Thyroid gland (tissue), 4 donors: ENCODE measurements around the gene GBE1. TPM values are rescaled to one million over a fixed set of nuclear protein-coding genes. Genes with fewer than 3 reads are reported as not detected.
"Not testable (repeated sequence)": the region's sequence is repeated elsewhere in the genome, so short reads cannot be mapped to it uniquely, and the experiment has no call there.

Source experiments
- DNase-seq, 2 donors: peaks; one replicate each; pipeline ENCODE4 v3.0.0-alpha.2; 2019
- H3K27ac ChIP-seq, 3 donors: fragments of 200-600 bp; sonication (generic); 1 replicate in 2 of 3; 2 replicates in 1 of 3; pipeline ENCODE4 v1.5.1; 2016 to 2019; ENCODE audit warnings: mild to moderate bottlenecking in 1 of 3, moderate library complexity in 1 of 3
- H3K27me3 ChIP-seq: fragments of 200-600 bp; sonication (generic); one replicate; pipeline ENCODE4 v1.5.1; 2019
- H3K36me3 ChIP-seq, 2 donors: fragments of 200-600 bp; sonication (generic); one replicate each; pipeline ENCODE4 v1.5.1; 2016 to 2019
- H3K4me1 ChIP-seq, 2 donors: fragments of 200-600 bp; sonication (generic); one replicate each; pipeline ENCODE4 v1.5.1; 2017 to 2019
- H3K4me3 ChIP-seq, 3 donors: fragments of 200-600 bp; sonication (generic); replicated peaks in 1 of 3; 1 replicate in 2 of 3; 2 replicates in 1 of 3; pipeline ENCODE4 v1.5.1; 2016; ENCODE audit warnings: mild to moderate bottlenecking in 1 of 3
- H3K9me3 ChIP-seq: fragments of 200-600 bp; sonication (generic); one replicate; pipeline ENCODE4 v1.5.1; 2017
- POLR2A ChIP-seq, 2 donors: fragments of 450-650 bp; IDR thresholded peaks; one replicate each; pipeline ENCODE4 v1.6.1; 2017; ENCODE audit warnings: antibody characterized with exemption in 2 of 2, mild to moderate bottlenecking in 2 of 2, moderate library complexity in 1 of 2
- WGBS, 2 donors: methylation state at CpG; one replicate each; pipeline ENCODE4 v1.1.5; 2017; 5-methylcytosine and 5-hydroxymethylcytosine counted together
- intact Hi-C: fragments of 100-400 bp; cut with DNase I; formaldehyde crosslinking; loops from one replicate; pipeline ENCODE4 v1.15.1; 2023
- total RNA-seq, 4 donors: library from RNA; depleted of rRNA; stranded (reverse); fragments of >200 nt; gene quantifications; one replicate each; pipeline ENCODE4 v1.2.3, GENCODE V29; 2016
- TF ChIP-seq, protein P1 (sequence below), 6 experiments: fragments of 200-600 bp in 3 of 6; fragments of 450-650 bp in 3 of 6; sonication (generic) in 3 of 6; IDR thresholded peaks; one replicate each; pipeline ENCODE4 v1.5.1; 2016 to 2019; ENCODE audit warnings: antibody characterized with exemption in 6 of 6, mild to moderate bottlenecking in 2 of 6, inconsistent platforms in 1 of 6, moderate library complexity in 1 of 6

The GBE1 gene
- total RNA-seq, 4 donors from 2014 or later, result 33.4 to 58.4 (median 40.8) TPM

- TF ChIP-seq, protein P1, sequence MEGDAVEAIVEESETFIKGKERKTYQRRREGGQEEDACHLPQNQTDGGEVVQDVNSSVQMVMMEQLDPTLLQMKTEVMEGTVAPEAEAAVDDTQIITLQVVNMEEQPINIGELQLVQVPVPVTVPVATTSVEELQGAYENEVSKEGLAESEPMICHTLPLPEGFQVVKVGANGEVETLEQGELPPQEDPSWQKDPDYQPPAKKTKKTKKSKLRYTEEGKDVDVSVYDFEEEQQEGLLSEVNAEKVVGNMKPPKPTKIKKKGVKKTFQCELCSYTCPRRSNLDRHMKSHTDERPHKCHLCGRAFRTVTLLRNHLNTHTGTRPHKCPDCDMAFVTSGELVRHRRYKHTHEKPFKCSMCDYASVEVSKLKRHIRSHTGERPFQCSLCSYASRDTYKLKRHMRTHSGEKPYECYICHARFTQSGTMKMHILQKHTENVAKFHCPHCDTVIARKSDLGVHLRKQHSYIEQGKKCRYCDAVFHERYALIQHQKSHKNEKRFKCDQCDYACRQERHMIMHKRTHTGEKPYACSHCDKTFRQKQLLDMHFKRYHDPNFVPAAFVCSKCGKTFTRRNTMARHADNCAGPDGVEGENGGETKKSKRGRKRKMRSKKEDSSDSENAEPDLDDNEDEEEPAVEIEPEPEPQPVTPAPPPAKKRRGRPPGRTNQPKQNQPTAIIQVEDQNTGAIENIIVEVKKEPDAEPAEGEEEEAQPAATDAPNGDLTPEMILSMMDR (IDR thresholded peaks at IDR 0.05), result no peak
- no peak for TF ChIP-seq POLR2A (IDR thresholded peaks at IDR 0.05)
- no peak overlapping the region for H3K27ac ChIP-seq
- H3K4me3 ChIP-seq, result no peak overlapping the region
- no peaks in the 10 kb centered on the region for H3K27me3 ChIP-seq
- H3K9me3 ChIP-seq, result no peaks in the 10 kb centered on the region
- DNase-seq, result no peak
- intact Hi-C loops, result no loop called here
- H3K36me3 ChIP-seq, result no peaks in the 10 kb centered on the region
- H3K4me1 ChIP-seq, result no peaks in the 10 kb centered on the region
- 79 to 88% methylated on average over 2 of the region's 2 CpGs for WGBS, 2 donors
These were observed 15.2 kb upstream of the GBE1 start for GRCh38 chr3:81776643-81777042.

- Histone ChIP-seq H3K36me3 (no peaks in the 10 kb centered on the region), H3K4me3 (no peak overlapping the region), H3K27ac (no peak overlapping the region), H3K27me3 (no peaks in the 10 kb centered on the region), H3K9me3 (no peaks in the 10 kb centered on the region), H3K4me1 (no peaks in the 10 kb centered on the region)
- 91 to 96% methylated on average over 3 of the region's 3 CpGs for whole genome bisulfite sequencing, 2 donors
- no peak for DNase-seq
- intact Hi-C loops, result no loop called here
- TF ChIP-seq, protein P1 (IDR thresholded peaks at IDR 0.05), result no peak
- TF ChIP-seq POLR2A (IDR thresholded peaks at IDR 0.05), result no peak
These were observed 9.3 kb upstream of the GBE1 start for GRCh38 chr3:81770710-81771109.

DNA sequence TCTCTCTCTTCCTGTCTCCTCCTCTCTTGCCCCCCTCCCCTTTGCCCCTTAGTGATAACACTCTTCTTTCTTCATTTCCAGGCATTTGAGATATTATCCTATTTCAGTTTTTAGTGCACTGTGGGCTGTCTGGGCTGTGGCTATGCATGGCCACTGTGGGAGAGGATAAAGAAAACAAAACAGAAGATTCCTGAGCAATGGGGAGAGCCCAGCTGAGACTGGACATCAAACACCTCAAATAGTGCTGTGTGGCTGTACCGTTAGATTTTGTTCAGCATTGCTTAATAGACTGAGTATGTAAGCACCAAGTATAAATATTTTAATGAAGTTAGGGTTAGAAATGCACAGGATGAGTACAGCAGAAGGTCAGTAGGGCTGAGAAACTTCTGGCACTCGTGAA is 7.9 kb upstream of the GBE1 start:
- H3K4me3 ChIP-seq, result no peak overlapping the region
- no peak for TF ChIP-seq POLR2A (IDR thresholded peaks at IDR 0.05)
- TF ChIP-seq, protein P1 (IDR thresholded peaks at IDR 0.05), result no peak
- H3K36me3 ChIP-seq, result no peaks in the 10 kb centered on the region
- DNase-seq, result no peak
- intact Hi-C loops, result no loop called here
- no peaks in the 10 kb centered on the region for H3K9me3 ChIP-seq
- H3K27ac ChIP-seq, result no peak overlapping the region
- no peaks in the 10 kb centered on the region for H3K4me1 ChIP-seq
- H3K27me3 ChIP-seq, result no peaks in the 10 kb centered on the region
- 71 to 72% methylated on average over 2 of the region's 2 CpGs for WGBS, 2 donors

DNA sequence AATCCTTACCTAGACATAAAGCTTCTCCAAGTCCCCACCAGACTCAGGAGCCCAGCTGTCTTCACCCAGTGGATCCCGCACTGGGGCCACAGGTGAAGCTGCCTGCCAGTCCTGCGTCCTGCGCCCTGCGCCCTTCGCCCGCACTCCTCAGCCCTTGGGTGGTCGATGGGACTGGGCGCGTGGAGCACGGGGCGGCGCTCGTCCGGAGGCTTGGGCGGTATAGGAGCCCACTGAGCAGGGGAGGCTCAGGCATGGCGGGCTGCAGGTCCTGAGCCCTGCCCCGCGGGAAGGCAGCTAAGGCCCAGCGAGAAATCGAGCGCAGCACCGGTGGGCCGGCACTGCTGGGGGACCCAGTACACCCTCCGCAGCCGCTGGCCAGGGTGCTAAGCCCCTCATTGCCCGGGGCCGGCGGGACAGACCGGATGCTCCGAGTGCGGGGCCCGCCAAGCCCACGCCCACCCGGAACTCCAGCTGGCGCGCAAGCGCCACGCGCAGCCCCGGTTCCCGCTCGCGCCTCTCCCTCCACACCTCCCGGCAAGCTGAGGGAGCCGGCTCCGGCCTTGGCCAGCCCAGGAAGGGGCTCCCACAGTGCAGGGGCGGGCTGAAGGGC is 5.9 kb upstream of the GBE1 start:
- H3K4me1 ChIP-seq, H3K9me3 ChIP-seq, H3K27ac ChIP-seq, intact Hi-C loops, DNase-seq, H3K36me3 ChIP-seq, H3K4me3 ChIP-seq, H3K27me3 ChIP-seq: not testable (repeated sequence)
- WGBS, 2 donors, result 95 to 97% methylated on average over 38 to 43 of the region's 47 CpGs

DNA sequence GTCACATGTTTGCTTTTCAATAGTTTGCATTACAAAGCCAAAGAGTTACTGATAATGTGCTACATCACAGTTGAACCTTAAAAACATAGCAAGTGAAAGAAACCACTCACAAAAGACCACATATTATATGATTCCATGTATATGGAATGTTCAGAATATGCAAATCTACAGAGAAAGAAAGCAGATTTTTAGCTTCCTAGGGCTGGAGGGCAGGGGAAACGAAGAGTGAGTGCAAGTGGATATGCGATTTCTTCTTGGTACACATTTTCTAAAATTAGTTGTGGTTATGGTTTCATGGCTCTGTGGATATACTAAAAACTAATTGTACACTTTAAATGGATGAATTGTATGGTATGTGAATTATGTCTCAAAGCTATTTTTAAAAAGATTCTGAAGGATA is 4.0 kb upstream of the GBE1 start:
- TF ChIP-seq, protein P1 (IDR thresholded peaks at IDR 0.05), result no peak
- TF ChIP-seq POLR2A (IDR thresholded peaks at IDR 0.05), result no peak
- 91 to 92% methylated on average over 2 of the region's 2 CpGs for WGBS, 2 donors
- Histone ChIP-seq H3K4me3 (no peak overlapping the region), H3K4me1 (peaks cover 2 to 12% of the 10 kb centered on the region in 2 donors), H3K36me3 (no peaks in the 10 kb centered on the region), H3K9me3 (no peaks in the 10 kb centered on the region), H3K27me3 (no peaks in the 10 kb centered on the region), H3K27ac (no peak overlapping the region)
- intact Hi-C loops, result no loop called here
- DNase-seq, result no peak

GRCh38 chr3:81764665-81765064 is 3.2 kb upstream of the GBE1 start:
- no peaks in the 10 kb centered on the region for H3K36me3 ChIP-seq
- H3K4me1 ChIP-seq, result peaks cover 9 to 19% of the 10 kb centered on the region in 2 donors
- no peak overlapping the region for H3K4me3 ChIP-seq
- no peaks in the 10 kb centered on the region for H3K9me3 ChIP-seq
- H3K27me3 ChIP-seq, result no peaks in the 10 kb centered on the region
- H3K27ac ChIP-seq, result no peak overlapping the region
- DNase-seq, result no peak
- TF ChIP-seq, protein P1 (IDR thresholded peaks at IDR 0.05), result no peak
- TF ChIP-seq POLR2A (IDR thresholded peaks at IDR 0.05), result no peak
- intact Hi-C loops, result no loop called here
